A549 (cell line): ENCODE measurements around the gene C4orf51.

Experiments
- MAX ChIP-seq: IDR thresholded peaks from 2 replicates; pipeline ENCODE4 v1.6.1; 2012
- MAZ ChIP-seq: fragments of 150-350 bp; IDR thresholded peaks from 2 replicates; pipeline ENCODE4 v1.6.1; 2014; ENCODE audit warnings: antibody characterized with exemption, low read depth, low read length, borderline replicate concordance
- NFE2L2 ChIP-seq: fragments of 150-350 bp; conservative IDR thresholded peaks from 2 replicates; pipeline ENCODE4 v1.6.1; 2014; ENCODE audit warnings: low read length
- POLR2A ChIP-seq: IDR thresholded peaks from 2 replicates; pipeline ENCODE4 v1.6.1; 2012; ENCODE audit warnings: mild to moderate bottlenecking, low read length
- TF ChIP-seq, protein P1 (sequence below): fragments of >200 bp; sonication (Bioruptor Twin); formaldehyde crosslinking; IDR thresholded peaks from 3 replicates; pipeline ENCODE4 v1.5.1; 2016

DNA sequence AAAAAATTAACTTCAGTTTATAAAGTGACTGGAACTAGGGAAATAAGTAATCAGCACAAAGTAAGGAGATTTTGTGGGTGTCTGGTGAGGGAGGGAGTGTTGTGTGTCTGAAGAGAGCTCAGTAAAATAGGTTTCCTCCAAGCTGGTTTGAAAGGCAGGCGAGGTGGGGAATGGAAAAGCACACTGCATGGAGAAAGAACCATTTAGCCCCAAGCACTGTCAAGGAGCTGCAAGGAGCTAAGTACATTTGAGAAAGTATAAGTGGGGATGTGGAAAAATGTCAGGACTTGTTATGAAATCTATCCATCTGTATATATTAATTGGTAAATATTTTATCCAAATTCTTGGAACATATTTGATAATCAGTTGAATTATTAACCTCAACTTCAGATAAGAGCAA, 956 bp downstream of the C4orf51 start:
- no peak for TF ChIP-seq POLR2A
- TF ChIP-seq, protein P1, sequence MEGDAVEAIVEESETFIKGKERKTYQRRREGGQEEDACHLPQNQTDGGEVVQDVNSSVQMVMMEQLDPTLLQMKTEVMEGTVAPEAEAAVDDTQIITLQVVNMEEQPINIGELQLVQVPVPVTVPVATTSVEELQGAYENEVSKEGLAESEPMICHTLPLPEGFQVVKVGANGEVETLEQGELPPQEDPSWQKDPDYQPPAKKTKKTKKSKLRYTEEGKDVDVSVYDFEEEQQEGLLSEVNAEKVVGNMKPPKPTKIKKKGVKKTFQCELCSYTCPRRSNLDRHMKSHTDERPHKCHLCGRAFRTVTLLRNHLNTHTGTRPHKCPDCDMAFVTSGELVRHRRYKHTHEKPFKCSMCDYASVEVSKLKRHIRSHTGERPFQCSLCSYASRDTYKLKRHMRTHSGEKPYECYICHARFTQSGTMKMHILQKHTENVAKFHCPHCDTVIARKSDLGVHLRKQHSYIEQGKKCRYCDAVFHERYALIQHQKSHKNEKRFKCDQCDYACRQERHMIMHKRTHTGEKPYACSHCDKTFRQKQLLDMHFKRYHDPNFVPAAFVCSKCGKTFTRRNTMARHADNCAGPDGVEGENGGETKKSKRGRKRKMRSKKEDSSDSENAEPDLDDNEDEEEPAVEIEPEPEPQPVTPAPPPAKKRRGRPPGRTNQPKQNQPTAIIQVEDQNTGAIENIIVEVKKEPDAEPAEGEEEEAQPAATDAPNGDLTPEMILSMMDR: no peak
- no peak for TF ChIP-seq NFE2L2
- no peak for TF ChIP-seq MAZ
- TF ChIP-seq MAX: no peak
